HG02840 (cell line): Measurements from ENCODE around the gene HHATL.

Experiments
- ATAC-seq: cut with Tn5 transposase; IDR thresholded peaks from one replicate; pipeline ENCODE4 v1.9.1; 2021; ENCODE audit warnings: mild to moderate bottlenecking, moderate library complexity, moderate number of reproducible peaks; ENCODE audit not compliant: unreplicated experiment, low FRiP score

The HHATL gene

DNA sequence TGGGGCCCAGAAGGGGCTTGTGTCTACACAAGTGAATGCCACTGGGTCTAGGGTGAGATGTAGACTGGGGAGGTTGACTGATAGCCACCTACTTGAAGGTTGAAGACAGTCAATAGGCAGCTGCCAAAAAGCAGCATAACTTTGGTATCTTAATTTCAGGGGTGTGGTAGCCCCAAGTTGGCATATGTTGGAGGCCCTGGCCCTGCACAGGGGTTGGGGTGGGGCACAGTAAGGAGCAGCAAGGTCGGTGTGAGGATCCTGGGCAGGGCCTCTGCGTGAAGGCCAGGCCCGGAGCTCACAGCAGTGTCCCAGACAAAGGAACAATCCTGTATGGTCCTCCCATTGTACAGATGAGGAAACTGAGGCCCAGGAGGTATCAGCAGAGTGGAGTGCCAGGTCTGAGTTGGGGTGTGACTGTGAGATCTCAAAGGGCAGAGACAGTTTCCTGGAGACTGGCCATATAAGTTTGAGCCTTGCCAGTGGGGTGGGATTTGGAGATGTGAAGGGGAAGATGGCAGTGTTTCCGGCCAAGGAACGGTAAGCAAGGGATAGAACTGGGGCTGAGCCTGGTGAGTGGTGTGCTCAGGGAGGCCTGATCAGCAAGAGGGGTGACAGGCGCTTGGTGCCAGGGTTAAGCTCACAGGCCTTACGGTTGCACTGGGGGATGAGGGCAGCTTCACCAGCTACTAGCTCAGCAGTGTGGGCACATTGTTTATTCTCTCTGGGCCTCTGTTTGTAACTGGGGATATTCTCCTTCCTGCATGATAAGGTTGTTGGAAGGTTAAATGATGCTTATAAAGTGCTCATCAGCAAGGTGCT is 15.6 kb downstream of the HHATL start:
- ATAC-seq: no peak

DNA sequence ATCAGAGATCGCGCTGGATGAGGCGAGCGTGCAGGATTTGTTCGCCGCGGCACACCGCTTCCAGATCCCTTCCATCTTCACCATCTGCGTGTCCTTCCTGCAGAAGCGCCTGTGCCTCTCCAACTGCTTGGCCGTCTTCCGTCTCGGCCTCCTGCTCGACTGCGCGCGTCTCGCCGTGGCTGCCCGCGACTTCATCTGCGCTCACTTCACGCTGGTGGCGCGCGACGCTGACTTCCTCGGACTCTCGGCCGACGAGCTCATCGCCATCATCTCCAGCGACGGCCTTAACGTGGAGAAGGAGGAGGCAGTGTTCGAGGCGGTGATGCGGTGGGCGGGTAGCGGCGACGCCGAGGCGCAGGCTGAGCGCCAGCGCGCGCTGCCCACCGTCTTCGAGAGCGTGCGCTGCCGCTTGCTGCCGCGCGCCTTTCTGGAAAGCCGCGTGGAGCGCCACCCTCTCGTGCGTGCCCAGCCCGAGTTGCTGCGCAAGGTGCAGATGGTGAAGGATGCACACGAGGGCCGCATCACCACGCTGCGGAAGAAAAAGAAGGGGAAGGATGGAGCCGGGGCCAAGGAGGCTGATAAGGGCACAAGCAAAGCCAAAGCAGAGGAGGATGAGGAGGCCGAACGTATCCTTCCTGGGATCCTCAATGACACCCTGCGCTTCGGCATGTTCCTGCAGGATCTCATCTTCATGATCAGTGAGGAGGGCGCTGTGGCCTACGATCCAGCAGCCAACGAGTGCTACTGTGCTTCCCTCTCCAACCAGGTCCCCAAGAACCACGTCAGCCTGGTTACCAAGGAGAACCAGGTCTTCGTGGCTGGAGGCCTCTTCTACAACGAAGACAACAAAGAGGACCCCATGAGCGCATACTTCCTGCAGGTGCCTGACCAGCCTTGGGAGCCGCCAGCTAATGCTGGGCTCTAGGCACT is 16.4 kb downstream of the HHATL start:
- ATAC-seq: no peak

DNA sequence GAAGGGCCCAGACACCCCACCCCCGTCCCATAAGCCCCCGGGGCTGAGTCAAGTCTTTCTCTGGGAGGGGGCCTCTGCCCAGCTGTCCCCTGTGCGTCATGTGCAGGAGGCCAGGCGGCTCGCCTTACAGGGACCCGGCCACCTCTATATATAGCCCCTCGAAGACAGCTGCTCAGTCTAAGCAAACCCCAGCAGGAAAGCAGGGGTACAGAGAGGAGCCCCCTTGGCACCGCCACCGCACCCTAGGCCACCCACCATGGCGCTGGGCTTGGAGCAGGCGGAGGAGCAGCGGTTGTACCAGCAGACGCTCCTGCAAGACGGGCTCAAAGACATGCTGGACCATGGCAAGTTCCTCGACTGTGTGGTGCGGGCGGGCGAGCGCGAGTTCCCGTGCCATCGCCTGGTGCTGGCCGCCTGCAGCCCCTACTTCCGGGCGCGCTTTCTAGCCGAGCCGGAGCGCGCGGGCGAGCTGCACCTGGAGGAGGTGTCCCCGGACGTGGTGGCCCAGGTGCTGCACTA is 17.2 kb downstream of the HHATL start, which contains the start of gene KLHL40:
Gene KLHL40 (plus strand): TSS at position 175 of the 519 bp plus-strand sequence. CDS start 82 bp downstream, at position 257.
- ATAC-seq: no peak

DNA sequence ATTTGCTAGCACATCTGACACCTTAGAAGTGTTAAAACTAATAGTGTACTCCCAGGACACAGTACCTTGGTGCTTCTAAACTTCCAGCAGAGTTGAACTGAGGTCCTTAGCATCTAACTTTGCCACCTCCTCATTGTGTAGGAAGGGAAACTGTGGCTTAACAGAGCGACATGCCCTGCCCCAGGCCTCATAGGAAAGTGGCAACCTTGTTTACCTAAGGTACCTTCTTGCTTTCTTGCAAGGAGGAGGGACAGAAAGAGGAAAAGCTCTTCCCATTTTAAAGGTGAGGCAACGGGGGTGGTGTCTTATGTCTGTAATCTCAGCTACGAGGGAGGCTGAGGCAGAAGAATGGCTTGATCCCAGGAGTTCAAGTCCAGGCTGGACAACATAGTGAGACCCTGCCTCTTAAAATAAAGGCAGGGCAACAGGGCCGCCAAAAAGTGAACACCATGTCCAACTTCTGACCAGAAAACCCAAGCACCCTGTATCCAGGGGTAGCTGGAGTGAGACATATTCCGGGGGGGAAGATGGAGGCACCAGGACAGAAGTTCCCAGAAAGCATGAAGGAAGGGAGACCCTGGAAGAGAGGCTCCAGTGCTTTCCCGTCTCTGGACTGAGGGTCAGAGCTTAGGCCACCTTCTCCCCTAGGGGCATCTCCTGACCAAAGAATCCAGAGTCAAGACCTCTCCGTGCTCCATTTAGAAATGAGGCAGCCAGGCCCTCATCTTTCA is 17.8 kb downstream of the HHATL start:
- no peak for ATAC-seq

DNA sequence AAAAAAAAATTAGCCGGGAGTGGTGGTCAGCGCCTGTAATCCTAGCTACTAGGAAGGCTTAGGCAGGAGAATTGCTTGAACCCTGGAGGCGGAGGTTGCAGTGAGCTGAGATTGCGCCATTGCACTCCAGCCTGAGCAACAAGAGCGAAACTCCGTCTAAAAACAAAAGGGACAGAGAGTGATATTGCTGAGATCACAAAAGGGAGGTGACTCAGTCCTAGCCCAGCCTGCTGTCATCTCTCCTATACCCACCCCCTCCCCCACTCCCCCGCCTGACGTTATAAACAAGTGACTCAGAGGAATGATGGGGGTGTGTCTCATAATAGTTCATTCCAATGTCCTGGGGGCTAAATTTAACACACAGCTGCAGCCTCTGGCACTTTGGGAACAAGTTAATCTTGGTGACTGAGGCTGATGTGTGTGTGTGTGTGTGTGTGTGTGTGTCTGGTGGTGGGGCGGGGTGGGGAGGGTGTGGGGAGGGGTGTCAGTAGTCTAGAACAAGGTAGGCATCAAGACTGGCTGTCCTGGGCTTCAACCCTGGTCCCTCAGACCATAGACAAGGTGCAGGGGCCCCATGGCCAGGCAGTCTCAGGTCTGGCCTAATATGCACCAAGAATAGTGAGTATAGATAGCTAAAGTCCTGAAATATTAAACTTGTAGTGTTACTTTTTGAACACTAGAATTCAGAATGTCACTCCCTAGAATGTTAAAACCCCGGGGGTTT is 18.6 kb downstream of the HHATL start:
- ATAC-seq: no peak

DNA sequence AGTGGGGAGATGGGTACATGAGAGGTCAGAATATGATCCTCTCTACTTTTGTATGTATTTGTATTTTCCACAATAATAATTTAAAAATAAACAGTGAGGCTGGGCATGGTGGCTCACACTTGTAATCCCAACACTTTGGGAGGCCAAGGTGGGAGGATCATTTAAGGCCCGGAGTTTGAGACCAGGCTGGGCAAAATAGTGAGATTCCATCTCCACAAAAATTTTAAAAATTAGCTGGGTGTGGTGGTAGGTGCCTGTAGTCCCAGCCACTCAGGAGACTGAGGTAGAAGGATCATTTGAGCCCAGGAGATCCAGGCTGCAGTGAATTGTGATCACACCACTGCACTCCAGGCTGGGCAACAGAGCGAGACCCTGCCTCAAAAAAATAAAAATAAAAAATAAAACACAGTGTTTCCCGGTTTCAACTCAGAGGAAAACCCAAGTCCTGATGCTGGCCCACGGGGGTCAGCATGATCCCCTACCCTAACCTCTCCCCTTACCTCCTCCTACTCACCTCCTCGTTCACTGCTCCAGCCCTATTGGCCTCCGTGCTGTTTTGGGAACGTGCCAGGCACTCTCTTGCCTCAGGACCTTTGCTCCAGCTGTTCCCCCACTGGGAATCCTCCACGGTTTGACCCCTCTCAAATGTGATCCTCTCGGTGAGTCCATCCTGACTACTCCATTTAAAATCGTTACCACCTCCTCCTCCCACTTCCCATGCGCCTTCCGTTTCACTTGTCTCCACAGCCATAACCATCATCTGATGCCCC is 20.1 kb downstream of the HHATL start:
- ATAC-seq: no peak

DNA sequence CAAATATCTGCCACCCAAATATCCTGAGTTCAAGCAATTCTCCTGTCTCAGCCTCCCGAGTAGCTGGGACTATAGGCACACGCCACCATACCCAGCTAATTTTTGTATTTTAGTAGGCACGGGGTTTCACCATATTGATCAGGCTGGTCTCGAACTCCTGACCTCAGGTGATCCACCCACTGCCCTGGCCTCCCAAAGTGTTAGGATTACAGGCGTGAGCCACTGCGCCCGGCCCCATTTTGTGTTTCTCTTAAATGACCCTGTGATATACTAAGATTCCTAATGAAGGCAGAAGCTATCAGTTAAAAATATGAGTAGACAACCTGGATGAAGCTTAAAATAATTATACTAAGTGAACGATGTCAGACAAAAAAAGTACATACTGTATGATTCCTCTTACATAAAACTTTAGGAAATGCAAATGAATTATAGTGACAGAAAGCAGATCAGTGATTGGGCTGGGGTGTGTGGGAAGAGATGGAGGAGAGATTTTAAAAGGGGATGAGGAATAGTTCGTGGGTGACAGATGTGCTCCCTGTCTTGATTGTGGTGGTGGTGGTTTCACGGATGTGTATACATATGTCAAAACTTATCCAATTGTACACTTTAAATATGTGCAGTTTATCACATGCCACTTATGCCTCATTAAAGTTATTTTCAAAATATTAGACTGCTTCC is 21.1 kb downstream of the HHATL start:
- ATAC-seq: no peak

DNA sequence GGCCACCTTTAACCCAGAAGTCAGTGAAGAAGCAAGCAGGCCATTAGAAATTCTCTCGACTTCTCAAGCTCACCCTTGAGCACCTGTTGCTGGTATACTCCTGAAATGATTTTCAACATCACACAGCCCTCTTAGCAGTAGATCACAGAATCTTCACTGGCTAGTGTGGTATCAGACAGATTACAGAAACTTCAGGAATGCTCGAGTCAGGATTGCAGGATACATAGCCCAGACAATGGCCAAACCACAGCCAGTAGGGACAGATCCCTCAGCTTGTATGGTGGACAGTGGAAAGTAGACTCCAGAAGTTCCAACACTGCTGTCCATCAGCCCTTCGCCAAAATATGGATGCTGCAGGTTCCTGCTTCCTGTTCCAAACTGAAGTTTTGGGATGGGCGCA is 21.8 kb downstream of the HHATL start:
- ATAC-seq: no peak

DNA sequence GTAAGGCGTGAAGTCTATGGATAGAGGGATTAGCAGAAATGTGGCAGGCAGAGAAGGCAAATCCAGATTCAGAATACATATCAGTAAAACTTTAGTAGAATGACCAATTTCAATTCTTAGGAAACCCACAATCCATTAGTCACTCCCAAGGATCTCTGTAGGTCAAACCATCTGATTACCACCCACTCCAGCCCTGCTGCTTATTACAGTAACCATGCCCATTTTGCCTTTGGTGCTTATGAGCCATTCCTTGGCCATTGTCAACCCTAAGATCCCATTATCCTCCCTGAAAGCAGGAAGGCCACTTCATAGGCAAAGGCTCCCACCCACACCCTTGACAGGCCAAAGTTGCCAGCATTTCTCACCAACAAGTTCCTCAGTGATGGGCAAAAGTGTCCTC is 22.3 kb downstream of the HHATL start:
- ATAC-seq: no peak

DNA sequence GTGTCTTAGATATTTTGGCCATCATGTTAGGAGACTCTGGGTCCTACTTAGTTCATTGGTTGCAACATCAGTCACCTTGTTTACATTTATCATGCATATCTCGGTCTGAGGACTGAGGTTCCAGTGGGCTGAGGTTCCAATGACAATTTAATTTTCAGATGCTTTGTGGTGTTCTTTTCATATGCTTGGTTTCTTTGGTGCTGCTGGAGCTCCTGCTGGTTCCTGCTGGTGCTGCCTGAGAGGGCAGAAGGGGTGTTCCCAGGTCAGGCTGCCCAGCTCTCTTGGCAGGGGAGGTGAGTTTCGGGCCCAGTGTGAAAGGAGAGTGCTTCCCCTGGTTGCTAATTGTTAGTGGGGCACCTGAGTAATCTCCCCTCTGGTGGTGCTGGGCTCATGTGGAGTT is 24.2 kb downstream of the HHATL start:
- ATAC-seq: no peak

DNA sequence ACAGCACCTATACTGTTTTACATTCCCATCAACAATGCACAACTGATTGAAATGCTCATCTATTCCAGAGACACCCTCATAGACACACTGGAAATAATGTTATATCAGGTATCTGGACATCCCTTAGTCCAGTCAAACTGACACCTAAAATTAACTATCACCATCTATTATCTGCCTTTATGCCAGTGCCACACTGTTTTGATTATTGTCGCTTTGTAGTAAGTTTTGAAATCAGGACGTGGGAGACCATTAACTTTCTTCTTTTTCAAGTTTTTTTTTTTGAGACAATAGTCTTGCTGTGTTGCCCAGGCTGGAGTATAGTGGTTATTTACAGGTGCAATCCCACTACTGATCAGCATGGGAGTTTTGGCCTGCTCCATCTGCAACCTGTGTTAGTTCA is 26.7 kb downstream of the HHATL start:
- ATAC-seq: no peak

DNA sequence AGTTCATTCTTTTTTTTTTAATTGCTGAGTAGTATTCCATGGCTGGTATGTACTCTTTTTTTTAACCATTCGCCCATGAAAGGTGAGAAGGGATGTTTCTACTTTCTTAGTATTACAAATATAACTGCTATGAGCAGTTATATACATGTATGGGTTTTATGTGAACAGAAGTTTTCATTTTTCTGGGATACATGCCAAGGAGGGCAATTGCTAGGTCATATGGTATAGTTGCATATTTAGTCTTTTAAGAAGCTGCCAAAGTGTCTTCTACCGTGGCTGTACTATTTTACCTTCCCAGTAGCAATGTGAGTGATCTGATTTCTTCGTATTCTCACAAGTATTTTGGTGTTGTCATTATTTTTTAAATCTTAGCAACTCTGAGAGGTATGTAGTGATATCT is 28.5 kb downstream of the HHATL start:
- ATAC-seq: no peak

DNA sequence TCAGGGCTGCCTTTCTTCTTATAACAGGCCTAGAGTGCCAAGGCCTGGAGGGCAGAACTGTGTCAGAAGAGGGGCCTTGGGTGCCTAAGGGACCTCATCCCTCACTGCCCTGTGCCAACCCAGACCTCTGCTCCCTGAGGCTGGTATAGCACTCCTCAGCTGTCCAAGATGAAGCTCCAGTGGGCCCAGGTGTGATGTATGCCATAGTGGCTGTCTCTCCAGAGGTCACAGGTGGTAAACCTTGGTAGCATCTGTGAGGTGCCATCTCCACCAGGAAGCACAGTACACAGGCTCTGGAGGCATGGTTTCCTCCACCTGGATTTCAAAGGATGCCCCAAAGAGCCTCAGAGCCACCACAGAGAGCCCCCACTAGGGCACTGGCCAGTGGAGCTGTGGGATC is 29.5 kb downstream of the HHATL start:
- no peak for ATAC-seq

DNA sequence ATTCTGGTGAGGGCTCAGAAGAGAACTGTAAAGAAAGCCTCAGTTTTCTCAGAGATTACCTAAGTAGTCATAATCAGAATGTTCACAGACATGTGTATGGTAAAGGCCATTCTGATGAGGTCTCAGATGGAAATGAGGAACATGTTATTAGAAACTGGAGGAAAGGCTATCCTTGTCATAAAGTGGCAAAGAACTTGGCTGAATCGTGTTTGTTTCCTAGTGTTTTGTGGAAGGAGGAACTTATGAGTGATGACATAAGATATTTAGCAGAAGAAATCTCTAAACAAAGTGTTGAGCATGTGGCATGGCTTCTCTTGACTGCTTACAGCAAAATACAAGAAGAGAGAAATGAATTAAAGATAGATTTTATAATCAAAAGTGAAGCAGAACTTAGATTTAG is 30.1 kb downstream of the HHATL start:
- no peak for ATAC-seq

DNA sequence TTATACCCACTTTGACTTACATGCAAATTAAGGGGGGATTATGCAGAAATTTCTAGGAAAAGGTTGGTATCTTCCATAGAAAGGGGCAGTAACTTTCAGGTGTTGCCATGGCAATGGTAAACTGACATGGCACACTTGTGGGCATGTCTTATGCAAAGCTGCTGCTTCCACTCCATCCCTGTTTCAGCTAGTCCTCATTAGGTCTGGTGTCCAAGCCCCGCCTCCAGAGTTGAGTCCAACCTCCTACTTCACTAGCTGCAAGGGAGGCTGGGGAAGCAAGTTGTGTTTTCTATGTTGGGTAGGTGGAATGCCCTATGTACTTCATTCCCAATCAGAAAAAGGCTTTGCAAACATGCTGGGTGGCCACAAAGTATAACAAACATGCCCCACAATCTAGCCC is 31.9 kb downstream of the HHATL start:
- ATAC-seq: no peak

DNA sequence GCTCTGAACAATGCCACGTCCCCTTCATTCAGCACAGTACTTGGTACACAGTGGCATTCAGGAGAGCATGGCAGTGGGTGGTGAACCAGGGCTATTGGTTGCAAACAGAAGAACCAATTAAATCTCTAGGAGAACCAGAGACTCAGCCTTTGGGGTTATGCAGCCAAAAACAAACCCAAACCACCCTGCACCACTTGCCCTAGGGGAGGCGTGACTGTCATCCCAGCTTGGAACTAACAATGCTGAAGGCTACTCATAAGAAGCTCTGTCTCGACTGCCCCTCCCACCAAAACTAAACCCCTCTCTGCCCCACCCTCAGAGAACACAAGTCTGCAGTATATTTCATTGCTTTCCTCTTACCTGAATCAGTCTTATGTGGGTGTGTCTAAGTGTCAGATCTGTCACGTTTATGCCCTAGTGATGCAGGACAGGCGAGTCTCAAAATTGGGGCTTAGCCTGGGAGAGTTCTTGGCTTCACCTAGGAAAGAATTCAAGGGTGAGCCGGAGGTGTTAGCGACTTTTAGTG is 32.5 kb downstream of the HHATL start:
- ATAC-seq: no peak

DNA sequence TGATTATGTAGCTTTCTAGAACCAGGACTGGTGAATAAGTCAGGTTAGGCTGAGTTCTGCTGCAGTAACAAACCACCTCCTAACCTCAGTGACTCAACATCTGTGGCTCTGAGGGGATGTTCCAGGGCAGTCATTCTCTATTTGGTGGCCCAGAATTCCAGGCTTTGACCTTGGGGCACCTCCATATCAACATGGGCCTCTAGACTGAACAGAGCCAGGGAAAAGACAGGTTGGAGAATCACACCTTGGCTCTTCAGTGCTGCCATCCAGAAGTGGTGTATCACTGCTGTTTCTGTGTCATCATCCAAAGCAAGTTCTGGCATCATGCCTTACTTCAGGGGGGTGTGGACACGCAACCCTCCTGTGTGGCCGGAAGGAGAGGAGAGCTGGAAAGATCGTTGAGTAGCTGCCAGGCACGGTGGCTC is 33.8 kb downstream of the HHATL start:
- no peak for ATAC-seq

DNA sequence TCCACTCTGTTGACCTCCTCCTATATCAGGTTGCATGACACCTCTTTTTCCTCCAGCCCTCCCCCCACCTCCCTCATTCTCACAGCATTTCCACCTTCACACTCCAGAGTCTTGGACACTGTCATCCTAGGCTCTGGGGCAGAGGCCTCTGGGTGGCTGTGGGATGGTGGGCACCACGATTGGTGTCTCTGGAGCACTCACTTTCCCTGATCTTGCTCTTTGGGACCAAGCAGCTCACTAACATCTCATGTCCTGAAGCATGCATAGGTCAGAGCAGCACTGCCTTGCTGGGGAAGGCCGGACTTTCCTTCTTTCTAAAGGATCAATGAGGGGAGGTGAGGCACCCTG is 34.2 kb downstream of the HHATL start:
- ATAC-seq: no peak
